NB4 (cell line): Measurements from ENCODE around the gene UBE2J2.

ENCODE experiments used
- DNase-seq: peaks from one replicate; pipeline ENCODE4 v3.0.0; 2010; ENCODE audit warnings: low read depth
- H3K4me3 ChIP-seq: one replicate; pipeline ENCODE4 v1.5.1; 2011; ENCODE audit warnings: mild to moderate bottlenecking, low read depth, low read length, moderate library complexity
- CTCF ChIP-seq: IDR thresholded peaks from one replicate; pipeline ENCODE4 v1.5.1; 2012; ENCODE audit warnings: low read depth, low read length
- MAX ChIP-seq: IDR thresholded peaks from 2 replicates; pipeline ENCODE4 v1.6.1; 2011; ENCODE audit warnings: low read depth, low read length
- MYC ChIP-seq: IDR thresholded peaks from 2 replicates; pipeline ENCODE4 v1.6.1; 2011; ENCODE audit warnings: low read depth, low read length
- POLR2A ChIP-seq: IDR thresholded peaks from 2 replicates; pipeline ENCODE4 v1.6.1; 2011; ENCODE audit warnings: mild to moderate bottlenecking; ENCODE audit not compliant: insufficient read length; ENCODE audit errors: extremely low read depth

UBE2J2 gene

GRCh38 chr1:1243807-1244191 lies 29.9 kb downstream of the UBE2J2 start:
- TF ChIP-seq POLR2A (no peak), CTCF (no peak), MYC (no peak), MAX (no peak)
- no peak overlapping the region for H3K4me3 ChIP-seq
- DNase-seq, result no peak

GRCh38 chr1:1243266-1243660 lies 30.4 kb downstream of the UBE2J2 start:
- no peak for DNase-seq
- no peak for TF ChIP-seq CTCF
- no peak overlapping the region for H3K4me3 ChIP-seq

- H3K4me3 ChIP-seq, result no peak overlapping the region
- TF ChIP-seq CTCF (no peak), POLR2A (no peak), MAX (no peak), MYC (no peak)
- DNase-seq, result no peak
Measured at GRCh38 chr1:1242461-1243265, 31.0 kb downstream of the UBE2J2 start.

- DNase-seq, result no peak
- no peak overlapping the region for H3K4me3 ChIP-seq
- TF ChIP-seq MYC (no peak), POLR2A (no peak), MAX (no peak), CTCF (no peak)
Measured at GRCh38 chr1:1241588-1242219, 31.9 kb downstream of the UBE2J2 start.

GRCh38 chr1:1240822-1241587 lies 32.6 kb downstream of the UBE2J2 start:
- H3K4me3 ChIP-seq, result no peak overlapping the region
- no peak for DNase-seq
- no peak for TF ChIP-seq CTCF
- TF ChIP-seq POLR2A, result no peak
- TF ChIP-seq MAX, result no peak
- TF ChIP-seq MYC, result no peak
